HT1080 (cell line): ENCODE results near the gene ADCYAP1R1. TPM values are rescaled to one million over a fixed set of nuclear protein-coding genes. Genes with fewer than 3 reads are reported as not detected.

ENCODE experiments used
- DNase-seq: peaks from one replicate; pipeline ENCODE4 v3.0.0-alpha.2; 2015; ENCODE audit warnings: low read depth
- total RNA-seq: library from RNA; depleted of rRNA; stranded (reverse); fragments of >200 nt; shearing (Covaris generic); gene quantifications from 2 replicates; pipeline ENCODE4 v1.2.3, GENCODE V29; 2014

ADCYAP1R1 gene
- total RNA-seq, 1 experiment from 2014 or later = 0.14 TPM

DNA sequence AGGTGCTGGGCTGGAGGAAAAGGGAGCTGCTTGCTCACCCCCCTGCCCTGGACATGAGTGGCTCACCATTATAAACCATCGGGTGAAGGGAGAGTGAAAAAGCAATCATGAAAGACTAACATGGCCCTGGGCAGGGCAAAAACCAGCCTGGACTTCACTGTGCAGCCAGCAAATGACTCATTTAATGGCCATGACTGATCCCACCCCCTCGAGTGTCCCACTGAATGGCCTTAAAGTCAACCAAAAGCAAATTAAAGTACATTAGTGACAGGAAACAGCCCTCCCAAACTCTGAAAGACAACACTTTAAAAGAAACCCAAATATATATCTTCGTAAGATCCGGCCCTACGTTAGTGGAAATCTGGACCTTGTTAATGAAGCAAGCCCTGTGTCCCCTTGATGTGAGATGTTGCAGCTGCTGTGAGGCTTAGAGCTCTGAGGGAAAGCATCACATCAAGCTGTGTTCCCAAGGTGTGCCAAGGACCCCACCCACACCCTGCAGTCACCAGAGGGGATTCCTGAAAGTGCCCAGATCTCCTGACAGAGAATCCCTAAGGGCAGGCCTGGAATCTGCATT, 31.2 kb downstream of the ADCYAP1R1 start:
- no peak for DNase-seq

DNA sequence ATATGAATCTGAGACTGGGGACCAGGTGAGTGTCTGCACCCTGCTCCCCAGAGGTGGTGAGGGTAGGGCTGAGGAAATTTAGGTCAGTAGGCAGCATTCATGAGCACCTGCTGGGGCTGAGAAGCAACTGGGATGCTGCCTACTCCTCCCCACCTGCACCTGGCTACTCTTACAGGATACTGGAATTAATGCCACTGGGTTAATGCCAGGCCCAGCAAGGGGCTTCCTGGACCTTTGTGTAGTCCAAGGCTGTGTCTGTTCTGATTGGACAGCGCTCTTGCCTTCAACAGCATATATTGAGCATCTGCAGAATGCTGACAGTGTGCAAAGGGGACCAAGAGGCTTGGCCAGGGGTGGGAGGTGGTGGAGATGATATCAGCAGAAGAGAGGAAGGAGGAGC, 32.1 kb downstream of the ADCYAP1R1 start:
- no peak for DNase-seq

DNA sequence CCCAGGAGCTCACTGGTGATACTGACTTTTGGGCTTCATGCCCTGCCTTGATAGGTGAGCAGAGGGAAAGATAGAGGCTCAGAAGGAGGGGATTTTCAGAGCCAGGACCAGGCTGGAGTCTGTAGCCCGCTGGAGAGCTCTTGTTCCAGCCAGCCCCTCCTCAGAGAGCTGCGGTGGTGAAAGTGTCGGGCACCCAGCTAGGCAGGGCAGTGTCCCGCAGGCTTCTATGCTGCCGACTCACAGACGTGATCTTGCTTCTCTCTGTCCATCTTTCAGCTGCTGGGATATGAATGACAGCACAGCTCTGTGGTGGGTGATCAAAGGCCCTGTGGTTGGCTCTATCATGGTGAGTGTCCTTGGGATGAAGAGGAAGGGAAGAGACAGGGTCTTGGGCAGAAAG, 35.2 kb downstream of the ADCYAP1R1 start:
- no peak for DNase-seq

DNA sequence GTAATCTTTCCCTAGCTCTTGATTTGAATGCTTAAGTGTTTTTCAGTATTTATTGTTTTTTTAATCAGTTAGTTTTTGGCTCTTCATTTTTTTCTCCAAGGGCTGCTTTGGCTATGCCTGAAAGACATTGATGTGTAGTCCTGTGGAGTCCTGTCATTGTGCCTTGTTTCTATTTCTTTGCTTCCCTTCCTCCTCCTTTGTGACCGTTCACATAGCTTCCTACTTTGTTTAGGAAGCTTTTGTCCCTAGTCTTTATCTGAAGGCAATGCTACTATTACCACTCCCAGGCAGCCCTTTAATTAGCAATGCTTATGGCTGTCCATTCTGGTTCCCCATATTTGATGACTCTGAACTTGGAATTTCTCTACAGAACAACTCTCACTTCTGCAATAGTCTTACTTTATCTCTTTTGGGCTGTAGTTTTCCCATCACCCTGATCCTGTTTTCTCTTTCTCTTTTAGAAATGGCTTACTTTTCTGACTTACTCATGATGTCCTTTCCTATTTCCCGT, 39.9 kb downstream of the ADCYAP1R1 start:
- DNase-seq = no peak

DNA sequence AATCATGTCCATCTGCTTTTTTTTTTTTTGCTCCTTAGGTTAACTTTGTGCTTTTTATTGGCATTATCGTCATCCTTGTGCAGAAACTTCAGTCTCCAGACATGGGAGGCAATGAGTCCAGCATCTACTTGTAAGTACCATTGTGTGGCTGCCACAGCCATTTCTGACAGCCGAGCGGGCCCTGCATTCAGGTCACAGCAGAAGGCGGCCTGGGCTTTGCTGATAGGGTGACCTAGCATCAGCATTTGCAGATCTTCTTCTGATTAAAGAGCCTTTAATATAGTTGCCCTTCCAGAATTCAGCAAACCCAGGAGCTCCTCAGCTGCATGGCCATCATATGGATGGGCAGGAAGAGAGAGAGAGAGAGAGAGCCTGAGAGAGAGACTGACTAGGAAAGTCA, 40.5 kb downstream of the ADCYAP1R1 start:
- no peak for DNase-seq

DNA sequence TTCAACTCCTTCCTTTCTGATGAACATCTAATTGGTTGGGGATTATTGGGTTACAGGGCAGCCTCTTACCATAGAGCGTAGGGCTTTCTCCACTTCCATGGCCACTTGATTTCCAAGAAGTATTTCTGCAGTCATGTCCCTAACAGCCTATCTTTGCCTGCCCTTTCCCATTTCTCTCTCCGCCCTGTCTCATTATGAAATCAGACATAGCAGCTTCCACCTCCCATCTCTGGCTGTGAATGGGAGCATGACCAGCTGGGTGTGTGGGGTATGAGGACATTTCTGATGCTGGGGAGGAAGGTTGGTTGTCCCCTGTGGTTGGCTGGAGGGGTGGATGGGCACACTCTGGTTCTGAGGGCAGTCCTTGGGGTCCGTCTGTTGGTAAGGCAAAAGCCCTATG, 41.2 kb downstream of the ADCYAP1R1 start:
- DNase-seq = no peak

DNA sequence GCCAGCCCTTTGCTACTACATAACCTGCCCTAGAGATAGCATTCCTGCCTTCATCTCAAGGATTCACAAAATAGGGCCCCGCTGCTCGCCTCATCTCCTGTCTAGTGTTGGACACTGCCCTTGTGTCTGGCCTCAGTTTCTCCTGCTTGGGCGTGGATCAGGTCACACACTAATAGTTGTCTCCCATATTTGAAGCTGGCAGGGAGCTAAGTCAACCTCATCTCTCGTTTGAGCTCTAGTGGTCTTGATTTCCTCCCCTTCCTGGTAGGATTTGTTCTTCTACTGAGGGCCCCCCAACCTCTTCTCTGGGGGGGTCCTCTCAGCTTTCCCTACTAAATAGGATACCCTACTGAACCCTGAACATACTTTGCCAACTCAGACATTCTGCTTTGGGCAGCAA, 42.2 kb downstream of the ADCYAP1R1 start:
- DNase-seq = no peak

DNA sequence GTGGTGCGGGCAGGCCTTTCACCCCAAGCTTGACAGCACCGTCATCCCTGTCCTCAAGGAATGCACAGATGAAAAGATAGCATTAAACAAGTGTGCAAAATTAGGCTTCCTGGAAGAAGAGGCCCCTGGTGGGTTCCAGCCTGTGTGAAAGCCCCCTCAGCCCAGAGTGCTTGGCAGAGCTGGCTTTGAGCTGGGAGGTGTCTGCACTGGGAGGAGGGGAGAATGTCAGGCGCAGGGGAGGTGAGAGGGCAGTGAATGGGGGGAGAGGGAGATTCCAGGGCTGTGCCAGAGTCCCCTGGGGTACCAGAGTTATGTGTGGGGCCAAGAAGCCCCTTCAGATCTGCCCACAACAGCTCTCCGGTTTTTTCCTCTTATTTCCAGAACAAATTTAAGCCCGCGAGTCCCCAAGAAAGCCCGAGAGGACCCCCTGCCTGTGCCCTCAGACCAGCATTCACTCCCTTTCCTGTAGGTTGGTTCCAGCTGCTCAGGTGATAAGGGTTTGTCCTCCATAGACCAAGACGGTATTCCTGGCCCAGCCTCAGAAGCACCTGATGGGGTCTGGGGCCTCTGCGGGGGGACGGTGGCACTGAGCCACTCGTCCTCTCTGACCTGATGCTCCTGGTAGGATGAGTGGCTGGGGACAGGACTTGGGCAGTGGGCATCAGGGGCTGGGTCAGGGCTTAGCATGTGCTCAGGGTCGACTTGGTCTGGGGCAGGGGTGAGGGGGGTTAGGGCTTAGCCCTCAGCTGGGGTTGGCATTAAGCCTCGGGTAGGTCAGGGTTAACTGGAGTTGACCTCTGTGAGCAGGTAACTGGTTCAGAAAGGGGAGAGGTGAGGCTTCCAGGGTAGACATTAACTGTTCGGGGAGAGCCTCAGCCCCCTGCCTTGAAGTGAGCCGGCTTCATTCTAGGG, 43.4 kb downstream of the ADCYAP1R1 start:
- no peak for DNase-seq

DNA sequence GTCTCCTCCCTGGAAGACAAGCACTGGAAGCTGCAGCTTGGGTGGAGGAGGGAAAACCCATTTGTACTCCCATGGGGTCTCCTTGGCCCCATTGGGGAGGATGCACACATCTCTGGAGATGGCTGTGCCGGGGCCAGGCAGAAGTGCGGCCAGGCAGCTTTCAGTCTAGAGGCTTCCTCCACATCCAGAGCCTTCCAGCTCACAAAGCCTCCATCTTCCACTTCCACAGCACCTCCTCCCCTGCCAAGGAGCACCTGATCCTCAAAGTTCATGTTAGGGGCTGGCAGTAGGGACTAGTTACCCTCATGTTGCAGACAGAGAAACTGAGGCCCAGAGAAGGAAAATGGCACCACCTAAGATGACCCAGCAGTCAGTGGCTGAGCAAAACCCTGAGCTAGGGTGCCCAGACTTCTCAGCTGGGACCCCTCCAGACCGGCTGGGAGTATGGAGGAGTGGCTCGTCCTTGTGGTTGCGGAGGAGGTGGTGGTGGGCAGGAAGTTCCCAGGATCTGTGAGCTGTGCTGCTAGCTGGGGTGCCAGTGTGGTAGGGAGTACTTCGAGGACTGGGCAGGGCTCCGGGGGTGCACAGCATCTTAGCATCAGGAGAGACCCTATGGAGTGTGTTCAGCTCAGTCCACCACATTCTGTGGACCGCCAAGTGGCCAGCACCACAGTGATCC, 44.2 kb downstream of the ADCYAP1R1 start:
- no peak for DNase-seq

DNA sequence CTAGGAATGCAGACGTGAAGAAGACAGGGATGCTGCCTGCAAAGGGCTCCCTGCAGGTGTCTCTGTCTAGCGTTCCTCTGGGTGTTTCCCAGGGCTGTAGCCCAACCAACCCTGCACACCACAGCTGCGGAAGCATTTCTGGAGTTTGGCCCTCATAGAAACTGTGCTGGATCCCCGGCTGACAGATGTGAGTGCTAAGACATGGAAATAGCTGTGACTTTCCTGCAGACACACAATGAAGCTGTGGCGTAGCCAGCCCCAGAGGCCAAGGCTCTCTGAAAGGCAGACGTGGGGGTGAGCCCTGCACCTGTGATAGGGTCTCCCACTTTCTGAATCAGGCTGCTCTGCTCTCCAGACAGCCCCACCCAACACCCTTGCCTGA, 44.8 kb downstream of the ADCYAP1R1 start:
- no peak for DNase-seq

DNA sequence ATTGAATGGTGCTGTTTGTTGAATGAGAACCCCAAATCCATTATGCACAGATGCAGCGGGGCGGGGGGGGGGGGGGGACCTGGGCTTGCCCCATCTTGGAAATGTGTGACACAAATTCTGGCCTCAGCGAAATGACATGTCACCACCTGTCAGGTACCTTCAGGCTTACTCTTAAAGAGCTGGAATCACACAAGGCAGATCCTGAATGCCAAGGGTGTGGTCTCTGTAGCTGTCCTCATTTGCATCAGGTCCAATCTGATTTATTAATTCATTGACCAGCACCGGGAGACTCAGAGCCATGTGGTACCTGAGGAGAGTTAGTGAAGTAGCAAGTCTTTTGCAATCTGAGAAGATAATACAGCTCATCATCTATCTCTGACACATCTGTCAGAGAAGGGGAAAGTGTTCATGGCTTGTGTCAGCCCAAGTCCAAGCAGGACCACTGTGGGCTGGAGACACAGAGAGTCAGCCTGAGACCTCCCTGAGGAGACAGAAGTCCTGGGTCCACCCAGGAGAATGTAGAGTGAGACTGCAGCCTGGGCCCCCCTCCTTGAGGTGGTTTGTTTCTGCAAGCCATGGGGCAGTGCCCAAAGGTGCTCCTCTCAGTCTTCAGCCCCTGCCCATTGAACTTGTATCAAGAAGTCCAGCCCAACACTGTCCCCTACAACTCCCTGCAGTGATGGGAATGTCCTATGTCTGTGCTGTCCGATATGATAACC, 46.7 kb downstream of the ADCYAP1R1 start:
- no peak for DNase-seq

DNA sequence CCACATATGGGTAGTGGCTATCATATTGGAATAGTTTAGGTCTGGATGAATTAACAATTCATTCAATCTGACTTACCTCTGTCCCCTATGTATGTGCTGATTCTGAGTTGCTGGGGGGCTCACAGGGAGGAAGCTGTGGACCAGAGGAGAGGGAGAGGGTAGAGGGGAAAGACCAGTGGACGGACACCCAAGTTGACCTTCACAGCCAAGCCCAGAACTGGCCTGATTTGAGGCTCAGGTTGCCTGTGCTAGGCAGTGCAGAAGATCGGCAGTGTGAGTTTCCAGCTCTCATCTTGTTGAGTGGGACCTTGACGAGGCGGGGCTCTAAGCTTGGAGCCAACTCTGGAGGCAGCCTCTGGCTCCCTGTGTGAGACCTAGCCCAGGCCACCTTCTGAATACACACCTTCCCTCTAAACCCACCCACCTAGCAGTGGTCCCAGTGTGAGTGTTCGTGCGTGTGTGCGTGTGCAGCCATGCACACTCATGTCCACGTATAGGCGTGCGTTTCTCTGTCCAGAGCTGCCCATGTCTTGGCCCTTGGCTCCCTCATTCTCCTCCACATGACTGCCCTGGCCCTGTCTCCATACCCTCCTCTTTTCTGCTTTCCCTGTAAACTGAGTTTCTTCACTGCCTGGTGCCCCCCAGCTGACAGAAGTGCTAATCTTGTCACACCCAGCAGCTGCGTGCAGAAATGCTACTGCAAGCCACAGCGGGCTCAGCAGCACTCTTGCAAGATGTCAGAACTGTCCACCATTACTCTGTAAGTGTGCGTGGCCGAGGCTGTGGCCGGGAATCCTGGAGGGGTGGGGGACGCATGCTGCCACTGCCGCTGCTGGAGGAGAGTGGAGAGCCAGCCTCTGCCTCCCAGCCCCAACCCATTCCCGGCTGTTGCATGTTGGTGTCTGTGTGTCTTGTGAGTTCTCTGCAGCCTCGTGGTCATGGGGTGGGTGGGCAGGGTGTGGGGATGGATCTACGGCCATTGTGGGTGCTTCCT, 47.6 kb downstream of the ADCYAP1R1 start:
- DNase-seq = no peak

DNA sequence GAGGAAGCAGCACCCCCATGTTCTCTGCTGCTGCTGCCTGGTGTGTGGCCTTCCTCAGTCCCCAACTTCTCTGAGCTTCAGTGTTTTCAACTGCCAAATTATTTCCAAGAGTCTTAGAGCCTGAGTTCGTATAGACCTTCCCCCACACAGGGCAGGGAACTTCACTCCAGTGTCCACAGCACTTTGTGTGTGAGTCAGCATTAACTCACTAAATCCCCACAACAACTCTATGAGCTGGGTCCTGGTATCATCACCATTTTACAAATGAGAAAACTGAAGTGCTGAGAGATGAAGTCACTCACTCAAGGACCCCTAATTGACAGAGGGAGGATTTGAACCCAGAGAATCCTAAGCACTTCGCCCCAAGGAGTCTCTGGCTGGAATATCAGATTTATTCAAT, 48.3 kb downstream of the ADCYAP1R1 start:
- peak; percentile 69 for DNase-seq

DNA sequence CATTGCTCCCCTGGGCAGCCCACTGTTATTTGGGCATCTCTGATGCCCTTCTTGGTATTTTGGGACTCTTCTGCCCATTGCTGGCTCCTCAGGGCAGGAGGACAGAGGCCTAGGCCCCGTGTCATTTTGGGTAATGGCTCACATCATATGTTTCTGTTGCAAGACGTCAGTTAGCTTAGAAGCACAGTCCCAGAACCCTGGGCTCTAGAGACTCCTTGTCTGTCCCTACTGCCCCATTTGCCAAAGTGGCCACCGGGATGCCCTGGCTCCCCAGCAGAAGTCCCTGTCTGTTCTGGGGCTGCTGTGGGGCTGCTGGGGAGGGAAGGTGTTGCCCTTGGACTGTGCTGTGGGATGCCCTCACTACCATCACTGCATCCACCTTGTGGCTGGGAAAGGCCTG, 48.8 kb downstream of the ADCYAP1R1 start:
- DNase-seq = no peak

DNA sequence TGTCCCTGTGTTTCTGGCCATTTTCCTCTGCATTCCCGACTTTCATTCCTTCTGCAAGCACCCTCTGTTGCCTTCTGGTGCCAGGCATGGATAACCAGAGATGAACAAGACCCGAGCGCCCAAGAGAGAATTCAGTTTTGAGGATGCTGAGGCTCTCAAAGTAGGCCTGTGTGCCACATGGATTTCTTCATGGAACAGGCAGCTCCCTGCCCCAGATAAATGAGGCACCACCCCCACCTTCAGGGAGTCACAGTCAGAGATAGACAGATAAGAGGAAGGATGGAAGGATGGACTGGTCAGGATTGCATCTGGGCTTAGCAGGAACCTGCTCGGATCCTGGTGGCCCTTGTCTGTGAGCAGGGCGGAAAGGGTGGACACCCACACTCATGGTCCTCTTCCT, 49.4 kb downstream of the ADCYAP1R1 start:
- DNase-seq = no peak

DNA sequence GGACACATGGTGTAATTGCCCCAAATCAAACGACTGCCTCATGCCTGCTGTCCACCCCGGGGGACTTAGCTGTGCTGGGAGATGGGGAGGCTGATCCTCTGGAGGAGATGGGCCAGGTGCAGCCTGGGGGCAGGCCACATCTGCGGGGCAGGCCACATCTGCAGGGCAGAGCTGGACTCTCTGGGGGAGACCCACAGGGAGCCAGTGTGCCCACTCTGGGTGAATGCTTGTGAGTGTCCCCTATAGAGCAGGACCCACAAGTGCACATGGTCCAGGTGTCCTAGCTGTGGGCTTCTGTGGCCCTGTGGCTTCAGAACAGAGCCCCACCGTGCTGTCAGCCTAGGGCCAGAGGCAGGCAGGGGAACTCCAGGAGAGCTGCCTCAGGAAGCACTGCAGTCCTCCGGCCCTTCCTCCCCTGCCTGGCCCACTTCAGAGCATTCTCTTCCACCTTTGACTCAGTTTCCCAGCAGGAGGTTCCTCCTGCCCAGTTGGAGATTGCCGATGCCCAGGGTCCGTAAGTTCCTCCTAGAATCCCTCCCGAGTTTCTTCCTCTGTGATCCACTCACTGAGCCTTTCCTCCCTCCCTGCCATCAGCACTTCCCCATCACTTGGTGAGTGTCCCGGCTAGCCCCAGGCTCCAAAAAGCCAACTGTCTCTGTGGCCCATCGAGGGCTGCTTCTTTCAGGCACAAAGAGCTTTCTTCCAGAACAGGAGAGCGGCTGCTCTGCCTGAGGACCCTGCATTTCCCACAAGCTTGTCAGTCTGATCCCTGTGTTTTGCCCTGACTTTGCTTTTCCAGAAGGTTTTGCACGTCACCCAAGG, 50.3 kb downstream of the ADCYAP1R1 start:
- DNase-seq = no peak

DNA sequence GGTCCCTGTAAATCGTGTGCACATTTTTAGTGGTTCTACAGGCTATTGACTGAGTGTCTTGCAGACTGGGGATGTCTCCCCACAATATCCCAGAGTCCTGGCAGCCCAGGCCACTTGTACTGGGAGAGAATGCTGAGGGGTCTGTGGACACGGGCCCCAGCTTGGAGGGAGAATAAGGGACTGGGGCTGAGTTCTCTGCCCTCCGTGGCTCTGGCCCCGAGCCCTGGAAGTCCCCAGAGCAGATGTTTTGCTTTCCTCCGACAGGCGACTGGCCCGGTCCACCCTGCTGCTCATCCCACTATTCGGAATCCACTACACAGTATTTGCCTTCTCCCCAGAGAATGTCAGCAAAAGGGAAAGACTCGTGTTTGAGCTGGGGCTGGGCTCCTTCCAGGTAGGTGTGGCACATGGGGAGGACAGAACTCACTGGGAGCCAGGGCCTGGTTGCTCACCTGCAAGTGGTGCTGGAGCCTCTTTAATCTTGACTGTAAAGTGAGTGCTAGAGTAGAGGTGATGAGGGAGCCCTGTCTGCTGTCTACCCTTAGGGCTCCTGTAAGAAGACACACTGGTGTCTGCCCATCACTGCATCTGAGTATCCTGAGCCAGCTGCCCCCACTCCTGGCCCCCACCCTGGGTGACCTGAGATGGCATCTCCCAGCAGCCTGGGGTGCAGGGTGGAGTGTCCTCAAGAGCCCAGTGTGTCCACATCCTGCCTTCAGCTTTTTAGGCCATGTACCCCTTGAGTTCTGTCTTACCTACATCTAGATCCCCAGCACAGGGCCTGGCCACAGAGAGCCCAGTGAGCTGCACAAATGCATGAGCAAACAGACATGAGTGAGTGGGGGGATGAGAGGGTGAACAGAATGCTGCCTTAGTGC, 51.1 kb downstream of the ADCYAP1R1 start:
- no peak for DNase-seq
